ENCODE results near the gene GAL3ST2.
"Not testable (repeated sequence)": the region's sequence is repeated elsewhere in the genome, so short reads cannot be mapped to it uniquely, and the experiment has no call there.

Gene GAL3ST2

DNA sequence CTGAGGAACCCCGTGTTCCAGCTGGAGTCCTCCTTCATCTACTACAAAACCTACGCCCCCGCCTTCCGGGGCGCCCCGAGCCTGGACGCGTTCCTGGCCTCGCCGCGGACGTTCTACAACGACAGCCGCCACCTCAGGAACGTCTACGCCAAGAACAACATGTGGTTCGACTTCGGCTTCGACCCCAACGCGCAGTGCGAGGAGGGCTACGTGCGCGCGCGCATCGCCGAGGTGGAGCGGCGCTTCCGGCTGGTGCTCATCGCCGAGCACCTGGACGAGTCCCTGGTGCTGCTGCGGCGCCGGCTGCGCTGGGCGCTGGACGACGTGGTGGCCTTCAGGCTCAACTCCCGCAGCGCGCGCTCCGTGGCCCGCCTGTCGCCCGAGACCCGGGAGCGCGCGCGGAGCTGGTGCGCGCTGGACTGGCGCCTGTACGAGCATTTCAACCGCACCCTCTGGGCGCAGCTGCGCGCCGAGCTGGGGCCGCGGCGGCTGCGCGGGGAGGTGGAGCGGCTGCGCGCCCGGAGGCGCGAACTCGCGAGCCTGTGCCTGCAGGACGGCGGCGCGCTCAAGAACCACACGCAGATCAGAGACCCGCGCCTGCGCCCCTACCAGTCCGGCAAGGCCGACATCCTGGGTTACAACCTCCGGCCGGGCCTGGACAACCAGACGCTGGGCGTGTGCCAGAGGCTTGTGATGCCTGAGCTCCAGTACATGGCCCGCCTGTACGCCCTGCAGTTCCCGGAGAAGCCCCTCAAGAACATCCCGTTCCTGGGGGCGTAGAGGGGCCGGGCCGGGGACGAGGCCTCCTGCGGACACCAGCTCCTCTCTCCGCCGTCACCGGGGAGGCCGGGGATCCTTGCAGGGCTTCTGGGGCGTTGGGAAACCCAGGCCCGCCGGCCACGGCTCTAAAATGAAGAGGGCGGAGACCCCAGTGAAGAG is 27.0 kb downstream of the GAL3ST2 start:
- no peak for FAIRE-seq
- no peak for DNase-seq (ENCODE audit: extremely low spot score, insufficient read length, low read depth)

DNA sequence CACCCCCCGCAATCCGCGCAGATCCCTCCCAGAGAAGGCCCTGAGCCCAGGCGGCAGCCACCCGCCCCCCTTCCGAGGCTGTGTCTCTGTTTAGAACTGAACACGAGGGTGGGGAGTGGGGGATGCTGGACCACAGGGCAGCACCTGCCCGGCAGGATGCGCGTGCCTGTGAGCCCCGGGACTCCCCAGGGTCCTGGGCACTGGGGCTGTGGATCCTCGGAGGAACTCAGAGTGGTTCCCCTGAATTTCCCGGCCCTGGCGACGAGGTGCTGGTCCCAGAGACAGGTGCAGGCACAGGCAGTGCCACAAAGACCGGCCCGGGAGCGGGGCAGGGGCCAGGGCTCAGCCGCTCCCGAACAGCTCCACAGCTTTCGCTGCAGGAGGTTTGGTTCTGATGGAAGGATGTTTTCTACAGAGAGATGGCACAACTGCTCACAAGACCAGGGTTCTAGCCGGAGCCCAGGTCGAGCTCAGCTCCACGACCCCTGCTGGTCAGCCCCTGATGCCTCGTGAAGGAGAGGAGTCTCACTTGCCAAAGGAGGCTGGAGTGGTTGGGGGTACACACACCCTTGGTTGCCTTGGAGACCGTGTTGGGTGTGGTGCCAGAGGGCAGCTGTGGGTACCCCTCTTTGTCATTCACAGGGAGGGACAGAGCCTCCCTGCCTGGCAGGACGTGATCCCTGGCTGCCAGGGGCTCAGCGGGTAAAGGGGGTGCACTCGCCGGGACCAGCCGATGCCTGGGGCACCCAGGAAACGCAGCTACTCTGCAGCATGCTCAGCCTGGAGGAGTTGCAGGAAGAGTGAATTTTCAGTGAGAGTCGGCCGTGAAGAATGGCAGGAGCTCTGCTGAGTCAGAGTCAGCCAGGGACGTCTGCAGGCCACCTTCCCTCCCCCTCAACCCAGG is 28.0 kb downstream of the GAL3ST2 start:
- DNase-seq (ENCODE audit: extremely low spot score, insufficient read length, low read depth) (no peak), FAIRE-seq (no peak)

DNA sequence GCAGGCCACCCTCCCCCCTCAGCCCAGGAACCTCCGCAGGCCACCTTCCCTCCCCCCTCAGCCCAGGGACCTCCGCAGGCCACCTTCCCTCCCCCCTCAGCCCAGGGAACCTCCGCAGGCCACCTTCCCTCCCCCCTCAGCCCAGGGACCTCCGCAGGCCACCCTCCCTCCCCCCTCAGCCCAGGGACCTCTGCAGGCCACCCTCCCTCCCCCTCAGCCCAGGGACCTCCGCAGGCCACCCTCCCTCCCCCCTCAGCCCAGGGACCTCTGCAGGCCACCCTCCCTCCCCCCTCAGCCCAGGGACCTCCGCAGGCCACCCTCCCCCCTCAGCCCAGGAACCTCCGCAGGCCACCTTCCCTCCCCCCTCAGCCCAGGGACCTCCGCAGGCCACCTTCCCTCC is 29.6 kb downstream of the GAL3ST2 start:
- FAIRE-seq; DNase-seq (ENCODE audit: extremely low spot score, insufficient read length, low read depth): not testable (repeated sequence)

DNA sequence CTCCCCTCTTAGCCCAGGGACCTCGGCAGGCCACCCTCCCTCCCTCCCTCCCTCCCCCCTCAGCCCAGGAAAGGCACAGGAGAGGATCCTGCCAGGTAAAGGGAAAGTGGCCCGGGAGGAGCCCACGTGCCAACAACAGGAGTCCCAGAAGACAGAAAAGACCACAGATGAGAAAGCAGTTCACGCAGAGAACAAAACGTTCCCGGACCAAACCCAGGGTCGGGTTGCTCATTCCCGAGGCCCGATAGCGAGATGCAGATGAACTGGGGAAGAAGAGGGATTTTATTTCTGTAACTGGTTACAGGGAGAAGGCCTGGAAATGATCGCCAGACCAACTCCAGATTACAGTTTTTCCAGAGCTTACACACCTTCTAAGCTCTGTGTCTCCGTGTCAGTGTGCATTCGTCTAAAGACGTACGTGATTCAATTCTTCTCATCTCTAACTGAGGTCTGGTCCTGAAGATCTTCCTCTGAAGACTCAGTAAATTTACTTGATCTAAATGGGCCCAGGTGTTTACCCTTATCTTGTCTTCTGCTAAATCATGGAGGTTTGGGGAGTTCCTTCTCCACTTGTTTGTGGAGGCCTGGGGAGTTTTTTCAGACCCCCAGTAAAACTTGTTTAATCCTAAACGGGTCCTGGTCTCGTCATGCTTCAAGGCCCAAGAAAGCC is 31.6 kb downstream of the GAL3ST2 start:
- no peak for DNase-seq (ENCODE audit: extremely low spot score, insufficient read length, low read depth)
- FAIRE-seq = no peak

DNA sequence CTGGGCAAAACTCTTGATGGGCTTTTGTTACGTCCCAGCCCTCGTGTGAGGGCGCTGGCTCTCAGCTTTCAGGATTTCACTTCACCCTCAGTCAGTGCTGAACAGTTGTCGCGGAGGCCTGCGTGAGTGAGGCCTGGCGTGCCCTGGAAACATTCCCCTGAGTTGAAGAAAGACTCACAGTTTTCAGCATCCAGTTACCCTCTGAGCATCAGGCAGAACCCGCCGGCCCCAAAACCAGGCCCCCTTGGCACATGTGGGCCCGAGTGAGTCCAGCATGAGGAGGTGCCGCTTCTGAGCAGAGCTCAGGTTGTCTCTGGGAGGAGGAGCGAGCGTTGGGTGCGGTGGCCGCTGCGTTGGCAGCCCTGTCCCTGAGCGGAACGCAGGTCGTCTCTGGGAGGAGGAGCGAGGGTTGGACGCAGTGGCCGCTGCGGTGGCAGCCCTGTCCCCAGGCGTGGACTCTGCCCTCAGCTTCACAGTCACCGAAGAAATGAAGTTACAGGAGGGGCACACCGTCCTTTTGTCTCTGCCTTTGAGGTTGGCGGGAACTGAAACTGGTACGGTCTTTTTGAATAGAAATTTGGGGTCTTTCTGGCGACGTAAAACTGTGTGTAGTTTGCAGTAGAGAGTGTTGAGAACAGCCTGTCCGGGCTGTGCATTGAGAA is 32.2 kb downstream of the GAL3ST2 start, which contains the start of gene NEU4:
TSS of gene NEU4 (plus strand) at position 473 of the 662 bp plus-strand sequence. CDS start 5,292 bp downstream, outside the sequence.
- no peak for FAIRE-seq
- DNase-seq (ENCODE audit: extremely low spot score, insufficient read length, low read depth) = no peak

DNA sequence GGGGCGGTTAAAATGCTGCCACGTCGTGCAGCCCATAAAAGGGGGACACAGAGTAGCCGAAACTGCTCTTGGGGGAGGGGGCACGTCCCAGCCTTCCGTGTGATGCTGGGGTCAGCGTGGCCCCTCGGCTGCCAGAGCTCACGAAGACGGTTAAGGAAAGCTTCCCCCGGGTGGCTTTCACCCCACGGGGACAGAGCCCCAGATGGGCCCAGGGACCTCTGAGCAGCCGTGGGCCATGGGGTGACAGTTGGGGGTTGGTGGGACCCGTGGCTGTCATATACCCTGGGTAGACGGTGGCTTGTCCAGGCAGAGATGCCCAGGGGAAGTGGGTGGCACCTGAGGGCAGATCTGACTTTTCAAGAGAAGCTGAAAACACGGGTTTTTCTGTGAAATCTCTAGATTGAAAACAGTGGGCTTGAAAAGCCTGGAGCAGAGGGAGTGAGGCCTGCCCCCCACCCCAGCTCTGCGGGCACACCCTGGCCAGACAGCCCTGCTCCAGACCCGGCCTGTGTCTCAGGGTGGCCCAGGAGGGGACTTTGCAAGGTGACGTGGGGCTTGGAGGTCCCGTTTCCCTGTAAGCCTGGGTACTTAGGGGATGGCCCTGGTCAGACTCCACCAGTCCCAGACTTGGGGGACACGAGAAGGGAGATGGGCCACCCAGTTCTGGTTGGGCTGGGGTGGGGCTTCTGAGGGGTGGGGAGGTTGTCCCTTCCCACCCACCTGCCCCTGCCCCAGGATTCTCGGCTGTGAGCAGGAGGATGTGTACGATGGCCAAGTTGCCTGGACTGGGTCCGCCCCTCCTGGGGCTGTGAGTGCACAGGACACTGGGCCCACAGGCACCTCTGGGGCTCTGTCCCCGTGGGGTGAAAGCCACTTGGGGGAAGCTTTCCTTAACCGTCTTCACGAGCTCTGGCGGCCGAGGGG is 33.0 kb downstream of the GAL3ST2 start:
- no peak for FAIRE-seq
- no peak for DNase-seq (ENCODE audit: extremely low spot score, insufficient read length, low read depth)

DNA sequence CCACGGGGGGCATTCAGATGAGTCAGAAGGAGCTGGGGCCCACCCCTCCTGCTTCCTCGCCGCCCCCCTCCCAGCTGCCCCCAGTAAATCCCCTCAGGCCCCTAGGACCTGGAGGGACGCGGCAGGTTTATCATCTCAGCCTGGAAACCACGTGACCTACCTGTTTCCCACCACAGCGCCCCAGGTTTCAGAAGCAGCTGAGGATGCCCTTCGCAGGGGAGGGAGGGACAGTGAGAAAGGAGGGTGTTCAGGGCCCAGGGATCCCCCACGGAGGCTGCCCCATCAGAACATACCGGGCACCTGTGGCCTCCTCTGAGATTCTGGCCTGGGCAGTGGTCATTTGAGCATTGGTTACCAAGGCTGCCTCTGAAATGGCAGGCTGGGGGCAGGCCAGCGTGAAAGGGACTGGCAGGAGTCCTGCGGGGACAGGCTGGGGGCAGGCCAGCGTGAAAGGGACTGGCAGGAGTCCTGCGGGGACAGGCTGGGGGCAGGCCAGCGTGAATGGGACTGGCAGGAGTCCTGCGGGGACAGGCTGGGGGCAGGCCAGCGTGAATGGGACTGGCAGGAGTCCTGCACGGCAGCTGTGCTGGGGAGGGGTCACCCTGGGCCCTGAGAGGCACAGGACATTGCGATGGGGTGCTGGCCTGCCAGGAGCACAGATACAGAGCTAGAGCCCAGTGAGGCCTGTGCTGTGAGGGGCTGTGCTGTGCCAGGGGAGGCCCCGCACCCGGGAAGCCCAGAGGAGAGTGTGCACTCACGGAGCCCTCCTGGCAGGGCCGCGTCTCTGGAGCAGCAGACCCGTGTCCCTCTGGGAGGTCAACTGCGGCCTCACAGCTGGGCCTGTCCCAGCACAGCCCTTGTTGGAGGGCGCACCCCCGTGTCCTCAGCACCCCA is 33.9 kb downstream of the GAL3ST2 start:
- FAIRE-seq (no peak), DNase-seq (ENCODE audit: extremely low spot score, insufficient read length, low read depth) (no peak)

DNA sequence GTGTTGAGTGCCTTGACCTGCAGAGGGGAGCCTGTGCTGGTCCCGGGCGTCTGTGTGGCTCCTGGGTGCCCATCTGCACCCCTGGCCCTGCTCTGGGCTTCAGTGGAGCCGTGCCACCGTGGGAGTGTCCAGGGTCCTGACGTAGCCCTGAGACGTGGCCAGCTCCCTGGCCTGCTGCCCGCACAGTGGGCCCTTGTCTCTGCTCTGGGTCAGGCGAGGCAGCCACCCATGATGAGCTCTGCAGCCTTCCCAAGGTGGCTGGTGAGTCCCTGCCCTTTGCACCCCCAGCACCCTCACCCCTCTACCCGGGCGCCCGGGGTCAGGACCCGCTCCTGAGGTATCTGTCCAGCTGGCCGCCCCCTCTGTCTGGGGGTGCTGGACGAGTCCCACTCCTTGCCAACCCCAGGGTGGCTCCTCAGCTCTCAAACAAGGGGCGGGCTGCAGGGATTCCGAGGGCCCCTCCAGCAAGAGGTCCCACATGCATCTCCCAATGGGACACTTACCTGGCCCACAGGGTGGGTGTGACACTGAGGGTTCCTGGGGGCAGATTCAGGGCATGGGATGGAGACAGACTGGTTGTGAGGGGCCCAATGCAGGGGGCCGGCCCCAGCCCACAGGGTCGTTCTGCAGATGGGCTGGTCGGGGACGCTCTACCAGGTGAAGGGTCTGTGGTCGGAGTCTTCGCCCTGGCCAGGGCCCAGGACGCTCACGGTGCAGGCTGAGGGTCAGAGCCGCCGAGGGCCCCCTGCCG is 34.8 kb downstream of the GAL3ST2 start:
- DNase-seq (ENCODE audit: extremely low spot score, insufficient read length, low read depth) (no peak), FAIRE-seq (no peak)

DNA sequence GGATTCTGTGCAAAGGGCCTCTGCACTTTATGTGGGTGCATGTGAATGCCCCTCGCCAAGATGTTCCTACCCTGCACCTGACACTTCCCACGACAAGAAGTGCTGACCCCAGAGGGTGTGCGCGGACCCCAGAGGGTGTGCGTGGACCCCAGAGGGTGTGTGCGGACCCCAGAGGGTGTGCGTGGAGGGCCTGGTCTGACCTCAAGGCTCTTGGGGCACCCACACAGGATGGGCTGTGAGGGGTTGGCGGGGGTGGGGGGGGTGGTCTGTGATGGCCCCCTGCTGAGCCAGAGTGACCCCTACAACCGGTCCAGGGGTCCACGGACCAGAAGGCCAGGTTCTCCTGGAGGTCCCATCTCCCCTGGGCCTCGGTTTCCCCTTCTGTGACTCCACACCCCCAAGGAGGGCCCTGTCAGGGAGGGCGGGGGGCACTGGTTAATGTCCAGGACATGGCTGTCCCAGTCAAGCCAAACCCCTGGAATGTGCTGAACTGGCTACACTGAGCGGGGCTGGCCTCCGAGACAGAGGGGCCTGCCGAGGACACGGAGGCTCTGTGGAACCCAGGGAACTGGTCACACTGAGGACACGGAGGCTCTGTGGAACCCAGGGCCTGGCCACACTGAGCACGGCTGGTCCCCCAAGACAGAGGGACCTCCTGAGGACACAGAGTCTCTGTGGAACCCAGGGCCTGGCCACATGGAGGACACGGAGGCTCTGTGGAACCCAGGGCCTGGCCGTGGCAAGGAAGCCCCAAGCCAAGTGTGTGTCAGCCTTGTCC is 35.5 kb downstream of the GAL3ST2 start:
- DNase-seq (ENCODE audit: extremely low spot score, insufficient read length, low read depth) (no peak), FAIRE-seq (no peak)

DNA sequence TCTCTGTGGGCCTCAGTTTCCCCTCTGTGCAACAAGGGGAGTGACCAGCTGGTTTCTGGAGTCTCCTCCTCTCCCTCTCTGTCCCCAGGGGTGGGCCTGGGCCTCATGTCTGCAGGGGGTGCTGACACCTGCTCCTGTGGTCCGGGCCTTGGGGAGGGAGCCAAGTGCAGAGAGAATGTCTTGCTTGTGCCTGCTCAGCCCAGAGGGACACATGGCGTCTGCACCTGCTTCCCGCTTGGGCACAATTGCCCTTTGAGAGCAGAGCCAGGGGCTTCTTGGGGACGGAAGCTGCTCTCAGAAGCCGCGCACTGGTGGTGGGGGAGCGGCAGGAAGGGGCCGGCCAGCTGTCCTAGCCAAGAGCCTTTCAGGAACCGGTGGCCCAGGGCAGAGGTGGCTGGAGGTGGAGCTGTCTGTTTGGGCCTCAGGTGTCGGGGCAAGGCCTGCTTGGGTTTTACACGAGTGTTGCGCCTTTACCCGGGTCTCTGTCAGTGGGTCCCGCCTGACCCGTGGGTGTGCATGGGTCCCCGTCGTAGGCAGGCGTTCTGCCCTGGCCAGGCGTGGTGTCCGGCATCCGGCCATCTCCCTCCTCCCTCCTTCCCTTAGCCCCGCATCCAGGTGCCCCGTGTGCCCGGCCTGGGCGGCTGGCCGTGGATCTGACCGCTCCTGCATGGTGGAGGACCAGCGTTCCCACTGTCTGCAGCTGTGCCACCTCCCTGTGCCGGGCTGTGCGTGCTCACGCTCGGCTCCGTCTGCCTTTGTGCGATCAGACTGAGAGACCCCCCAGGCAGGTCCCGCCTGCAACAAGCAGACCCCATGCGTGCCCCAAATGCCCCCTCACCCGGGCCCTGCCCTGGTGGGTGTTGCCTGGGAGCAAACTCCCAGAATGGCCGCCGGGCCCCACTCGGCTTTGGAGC is 36.4 kb downstream of the GAL3ST2 start:
- no peak for FAIRE-seq
- no peak for DNase-seq (ENCODE audit: extremely low spot score, insufficient read length, low read depth)

DNA sequence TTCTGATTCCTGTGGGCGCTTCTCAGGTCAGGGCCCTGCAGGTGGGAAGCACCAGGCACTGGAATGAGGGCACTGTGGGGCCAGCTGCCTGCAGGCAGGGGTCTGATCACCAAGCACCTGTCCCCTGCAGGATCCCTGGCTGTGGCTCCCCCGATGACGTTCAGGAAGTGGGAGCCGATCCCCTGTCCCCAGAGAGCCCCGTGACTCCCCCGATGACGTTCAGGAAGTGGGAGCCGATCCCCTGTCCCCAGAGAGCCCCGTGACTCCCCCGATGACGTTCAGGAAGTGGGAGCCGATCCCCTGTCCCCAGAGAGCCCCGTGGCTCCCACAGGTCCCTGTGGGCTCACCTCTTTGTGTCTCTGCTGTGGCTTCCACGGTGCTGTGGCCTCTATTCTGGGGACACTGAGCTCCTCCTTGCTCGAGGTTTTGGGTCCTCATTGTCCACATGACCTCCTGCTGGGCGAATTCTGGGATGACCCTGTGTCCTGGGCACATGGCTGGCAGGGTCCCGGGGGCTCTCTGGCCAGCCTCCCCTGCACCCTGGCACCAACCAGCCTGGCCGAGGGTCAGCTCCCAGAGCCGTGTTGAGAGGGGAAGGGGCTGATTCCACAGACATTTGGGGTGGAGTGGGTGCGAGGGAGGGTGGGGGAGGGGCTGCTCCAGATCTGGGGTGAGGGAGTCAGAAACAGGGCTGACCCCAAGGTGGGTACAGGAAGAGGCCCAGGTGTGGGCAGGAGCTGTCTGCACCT is 37.2 kb downstream of the GAL3ST2 start:
- FAIRE-seq = no peak
- no peak for DNase-seq (ENCODE audit: extremely low spot score, insufficient read length, low read depth)

DNA sequence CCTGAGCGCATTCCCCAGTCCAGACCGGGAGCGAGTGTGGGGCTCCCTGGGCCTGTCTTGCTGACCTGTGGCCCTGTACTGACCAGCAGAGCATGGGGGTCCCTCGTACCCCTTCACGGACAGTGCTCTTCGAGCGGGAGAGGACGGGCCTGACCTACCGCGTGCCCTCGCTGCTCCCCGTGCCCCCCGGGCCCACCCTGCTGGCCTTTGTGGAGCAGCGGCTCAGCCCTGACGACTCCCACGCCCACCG is 37.7 kb downstream of the GAL3ST2 start:
- no peak for FAIRE-seq
- DNase-seq (ENCODE audit: extremely low spot score, insufficient read length, low read depth) = no peak

DNA sequence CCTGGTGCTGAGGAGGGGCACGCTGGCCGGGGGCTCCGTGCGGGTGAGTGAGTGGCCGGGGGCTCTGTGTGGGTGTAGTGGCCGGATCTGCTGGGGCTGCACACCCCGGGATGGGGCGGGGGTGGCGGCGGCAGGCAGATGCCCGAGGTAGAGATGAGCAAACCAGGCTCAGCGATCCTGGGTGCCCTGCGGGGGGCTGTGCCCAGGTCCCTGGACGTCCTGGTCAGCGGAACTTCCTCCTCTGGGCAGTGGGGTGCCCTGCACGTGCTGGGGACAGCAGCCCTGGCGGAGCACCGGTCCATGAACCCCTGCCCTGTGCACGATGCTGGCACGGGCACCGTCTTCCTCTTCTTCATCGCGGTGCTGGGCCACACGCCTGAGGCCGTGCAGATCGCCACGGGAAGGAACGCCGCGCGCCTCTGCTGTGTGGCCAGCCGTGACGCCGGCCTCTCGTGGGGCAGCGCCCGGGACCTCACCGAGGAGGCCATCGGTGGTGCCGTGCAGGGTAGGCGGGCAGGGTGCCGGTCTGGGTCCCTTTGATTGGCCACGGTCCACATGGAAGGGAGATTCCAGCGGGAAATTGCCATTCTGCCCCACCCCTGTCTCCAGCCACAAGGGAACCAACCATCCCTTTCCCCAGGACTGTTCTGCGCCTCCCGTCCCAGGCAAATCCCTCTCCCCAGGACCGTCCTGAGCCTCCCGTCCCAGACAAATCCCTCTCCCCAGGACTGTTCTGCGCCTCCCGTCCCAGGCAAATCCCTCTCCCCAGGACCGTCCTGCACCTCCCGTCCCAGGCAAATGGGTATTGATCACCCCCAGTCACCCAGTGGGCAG is 38.2 kb downstream of the GAL3ST2 start:
- FAIRE-seq = no peak
- DNase-seq (ENCODE audit: extremely low spot score, insufficient read length, low read depth) = no peak
